Measurements from ENCODE around the gene C10orf90. TPM values are rescaled to one million over a fixed set of nuclear protein-coding genes. Genes with fewer than 3 reads are reported as not detected.

Gene C10orf90
- total RNA-seq, 1 donor from 2014 or later, result not detected

- Mint-ChIP-seq H3K27ac (no peak overlapping the region), H3K9me3 (no peaks in the 10 kb centered on the region)
- intact Hi-C loops (cut with micrococcal nuclease), result no loop called here
Measured at GRCh38 chr10:126584836-126585235, 85.7 kb downstream of the C10orf90 start.

GRCh38 chr10:126583552-126584200 lies 86.8 kb downstream of the C10orf90 start:
- no peak for DNase-seq (ENCODE audit: low spot score)
- Mint-ChIP-seq H3K4me3 (no peak overlapping the region), H3K36me3 (ENCODE audit: low read depth) (no peaks in the 10 kb centered on the region), H3K9me3 (no peaks in the 10 kb centered on the region), H3K4me1 (ENCODE audit: low read depth) (no peaks in the 10 kb centered on the region), H3K27me3 (ENCODE audit: insufficient read depth) (no peaks in the 10 kb centered on the region), H3K27ac (no peak overlapping the region)
- intact Hi-C loops (cut with micrococcal nuclease), result no loop called here

More at GRCh38 chr10:126584836-126585235, 85.7 kb downstream of the C10orf90 start:
- Mint-ChIP-seq H3K36me3 (ENCODE audit: low read depth) (no peaks in the 10 kb centered on the region), H3K4me1 (ENCODE audit: low read depth) (no peaks in the 10 kb centered on the region), H3K27me3 (ENCODE audit: insufficient read depth) (no peaks in the 10 kb centered on the region), H3K4me3 (no peak overlapping the region)
- DNase-seq (ENCODE audit: low spot score), result no peak

GRCh38 chr10:126581648-126582046 lies 88.8 kb downstream of the C10orf90 start:
- no peaks in the 10 kb centered on the region for H3K9me3 Mint-ChIP-seq
- H3K27me3 Mint-ChIP-seq (ENCODE audit: insufficient read depth), result no peaks in the 10 kb centered on the region
- intact Hi-C loops (cut with micrococcal nuclease), result no loop called here

GRCh38 chr10:126580873-126581647 lies 89.4 kb downstream of the C10orf90 start:
- Mint-ChIP-seq H3K9me3 (no peaks in the 10 kb centered on the region), H3K36me3 (ENCODE audit: low read depth) (no peaks in the 10 kb centered on the region), H3K4me1 (ENCODE audit: low read depth) (no peaks in the 10 kb centered on the region), H3K4me3 (no peak overlapping the region), H3K27ac (no peak overlapping the region), H3K27me3 (ENCODE audit: insufficient read depth) (no peaks in the 10 kb centered on the region)
- intact Hi-C loops (cut with micrococcal nuclease), result no loop called here
- no peak for DNase-seq (ENCODE audit: low spot score)

More at GRCh38 chr10:126581648-126582046, 88.8 kb downstream of the C10orf90 start:
- no peaks in the 10 kb centered on the region for H3K36me3 Mint-ChIP-seq (ENCODE audit: low read depth)
- no peak overlapping the region for H3K27ac Mint-ChIP-seq
- H3K4me1 Mint-ChIP-seq (ENCODE audit: low read depth), result no peaks in the 10 kb centered on the region
- no peak overlapping the region for H3K4me3 Mint-ChIP-seq
- DNase-seq (ENCODE audit: low spot score), result no peak

GRCh38 chr10:126576336-126576735 lies 94.2 kb downstream of the C10orf90 start:
- Mint-ChIP-seq H3K27ac (no peak overlapping the region), H3K27me3 (ENCODE audit: insufficient read depth) (no peaks in the 10 kb centered on the region), H3K36me3 (ENCODE audit: low read depth) (no peaks in the 10 kb centered on the region), H3K4me1 (ENCODE audit: low read depth) (no peaks in the 10 kb centered on the region), H3K9me3 (no peaks in the 10 kb centered on the region), H3K4me3 (no peak overlapping the region)
- no peak for DNase-seq (ENCODE audit: low spot score)
- intact Hi-C loops (cut with micrococcal nuclease), result no loop called here

- Mint-ChIP-seq H3K27ac (no peak overlapping the region), H3K4me1 (ENCODE audit: low read depth) (no peaks in the 10 kb centered on the region), H3K36me3 (ENCODE audit: low read depth) (no peaks in the 10 kb centered on the region), H3K9me3 (no peaks in the 10 kb centered on the region), H3K4me3 (no peak overlapping the region), H3K27me3 (ENCODE audit: insufficient read depth) (peaks cover 2% of the 10 kb centered on the region)
- intact Hi-C loops (cut with micrococcal nuclease), result no loop called here
- no peak for DNase-seq (ENCODE audit: low spot score)
Measured at GRCh38 chr10:126570621-126571602, 99.6 kb downstream of the C10orf90 start.

- H3K4me3 Mint-ChIP-seq, result no peak overlapping the region
- no peak for DNase-seq (ENCODE audit: low spot score)
- no peak overlapping the region for H3K27ac Mint-ChIP-seq
- peaks cover 2% of the 10 kb centered on the region for H3K27me3 Mint-ChIP-seq (ENCODE audit: insufficient read depth)
- intact Hi-C loops (cut with micrococcal nuclease), result no loop called here
- H3K36me3 Mint-ChIP-seq (ENCODE audit: low read depth), result no peaks in the 10 kb centered on the region
- H3K4me1 Mint-ChIP-seq (ENCODE audit: low read depth), result no peaks in the 10 kb centered on the region
- no peaks in the 10 kb centered on the region for H3K9me3 Mint-ChIP-seq
Measured at GRCh38 chr10:126570245-126570570, 100.3 kb downstream of the C10orf90 start.

GRCh38 chr10:126569513-126570244 lies 100.8 kb downstream of the C10orf90 start:
- Mint-ChIP-seq H3K4me3 (no peak overlapping the region), H3K4me1 (ENCODE audit: low read depth) (no peaks in the 10 kb centered on the region), H3K9me3 (no peaks in the 10 kb centered on the region), H3K36me3 (ENCODE audit: low read depth) (no peaks in the 10 kb centered on the region), H3K27ac (no peak overlapping the region), H3K27me3 (ENCODE audit: insufficient read depth) (peaks cover 2% of the 10 kb centered on the region)
- no peak for DNase-seq (ENCODE audit: low spot score)
- intact Hi-C loops (cut with micrococcal nuclease), result no loop called here

GRCh38 chr10:126568809-126569385 lies 101.6 kb downstream of the C10orf90 start:
- no peaks in the 10 kb centered on the region for H3K4me1 Mint-ChIP-seq (ENCODE audit: low read depth)
- no peak overlapping the region for H3K4me3 Mint-ChIP-seq
- H3K9me3 Mint-ChIP-seq, result no peaks in the 10 kb centered on the region

GRCh38 chr10:126565871-126566270 lies 104.6 kb downstream of the C10orf90 start:
- H3K4me3 Mint-ChIP-seq, result no peak overlapping the region
- H3K9me3 Mint-ChIP-seq, result no peaks in the 10 kb centered on the region
- H3K36me3 Mint-ChIP-seq (ENCODE audit: low read depth), result no peaks in the 10 kb centered on the region
- H3K27me3 Mint-ChIP-seq (ENCODE audit: insufficient read depth), result peaks cover 2% of the 10 kb centered on the region
- no peak for DNase-seq (ENCODE audit: low spot score)
- intact Hi-C loops (cut with micrococcal nuclease), result no loop called here
- H3K4me1 Mint-ChIP-seq (ENCODE audit: low read depth), result no peaks in the 10 kb centered on the region
- no peak overlapping the region for H3K27ac Mint-ChIP-seq

More at GRCh38 chr10:126568809-126569385, 101.6 kb downstream of the C10orf90 start:
- DNase-seq (ENCODE audit: low spot score), result no peak
- peaks cover 2% of the 10 kb centered on the region for H3K27me3 Mint-ChIP-seq (ENCODE audit: insufficient read depth)
- intact Hi-C loops (cut with micrococcal nuclease), result no loop called here
- H3K27ac Mint-ChIP-seq, result no peak overlapping the region
- no peaks in the 10 kb centered on the region for H3K36me3 Mint-ChIP-seq (ENCODE audit: low read depth)

- H3K4me1 Mint-ChIP-seq (ENCODE audit: low read depth), result no peaks in the 10 kb centered on the region
- H3K36me3 Mint-ChIP-seq (ENCODE audit: low read depth), result no peaks in the 10 kb centered on the region
- no peak overlapping the region for H3K4me3 Mint-ChIP-seq
- H3K9me3 Mint-ChIP-seq, result no peaks in the 10 kb centered on the region
- no peak for DNase-seq (ENCODE audit: low spot score)
- no peak overlapping the region for H3K27ac Mint-ChIP-seq
- intact Hi-C loops (cut with micrococcal nuclease), result no loop called here
- H3K27me3 Mint-ChIP-seq (ENCODE audit: insufficient read depth), result peaks cover 2% of the 10 kb centered on the region
Measured at GRCh38 chr10:126565441-126565840, 105.1 kb downstream of the C10orf90 start.

GRCh38 chr10:126564326-126564888 lies 106.1 kb downstream of the C10orf90 start:
- no peak overlapping the region for H3K27ac Mint-ChIP-seq
- intact Hi-C loops (cut with micrococcal nuclease), result no loop called here
- H3K27me3 Mint-ChIP-seq (ENCODE audit: insufficient read depth), result peaks cover 2% of the 10 kb centered on the region
- H3K4me3 Mint-ChIP-seq, result no peak overlapping the region
- H3K4me1 Mint-ChIP-seq (ENCODE audit: low read depth), result no peaks in the 10 kb centered on the region
- no peaks in the 10 kb centered on the region for H3K9me3 Mint-ChIP-seq
- no peaks in the 10 kb centered on the region for H3K36me3 Mint-ChIP-seq (ENCODE audit: low read depth)
- DNase-seq (ENCODE audit: low spot score), result no peak

Measured in activated T-helper 1 cell treated with anti-CD3 and anti-CD28 coated beads, Interleukin-12 subunit alpha, Interleukin-12 subunit beta, Interleukin-2, Interleukin-4 antibody, amounts not matched to agents 30 ng/mL and 10 ng/mL and 1 ng/mL, durations not matched to agents 14 hours and 24 hours and 36 hours (primary cell).